ENCODE measurements around the gene RAB34.

Gene RAB34

GRCh38 chr17:28755486-28755885 lies 37.8 kb upstream of the RAB34 start:
- Histone ChIP-seq H3K4me1 (ENCODE audit: control insufficient read depth in 2 of 2, insufficient read depth in 2 of 2, low read length in 2 of 2) (no peaks in the 10 kb centered on the region), H3K9me3 (ENCODE audit: control insufficient read depth in 2 of 2, low read length in 2 of 2) (no peaks in the 10 kb centered on the region), H3K27me3 (ENCODE audit: control insufficient read depth in 2 of 2, insufficient read depth in 2 of 2, low read length in 2 of 2) (no peaks in the 10 kb centered on the region), H3K9ac (ENCODE audit: low read depth in 1 of 2, low read length in 2 of 2) (no peak overlapping the region), H3K4me3 (ENCODE audit: low read length in 2 of 2) (no peak overlapping the region), H3K27ac (ENCODE audit: low read depth in 2 of 2, low read length in 2 of 2) (no peak overlapping the region), H3K36me3 (ENCODE audit: control insufficient read depth in 2 of 2, insufficient read depth in 2 of 2, low read length in 2 of 2) (peaks cover 36 to 42% of the 10 kb centered on the region in 2 donors)

- Histone ChIP-seq H3K9me3 (ENCODE audit: control insufficient read depth in 2 of 2, low read length in 2 of 2) (no peaks in the 10 kb centered on the region), H3K4me1 (ENCODE audit: control insufficient read depth in 2 of 2, insufficient read depth in 2 of 2, low read length in 2 of 2) (peaks cover 21 to 28% of the 10 kb centered on the region in 2 donors), H3K27ac (ENCODE audit: low read depth in 2 of 2, low read length in 2 of 2) (no peak overlapping the region), H3K4me3 (ENCODE audit: low read length in 2 of 2) (no peak overlapping the region), H3K9ac (ENCODE audit: low read depth in 1 of 2, low read length in 2 of 2) (no peak overlapping the region), H3K36me3 (ENCODE audit: control insufficient read depth in 2 of 2, insufficient read depth in 2 of 2, low read length in 2 of 2) (peaks cover 33 to 40% of the 10 kb centered on the region in 2 donors), H3K27me3 (ENCODE audit: control insufficient read depth in 2 of 2, insufficient read depth in 2 of 2, low read length in 2 of 2) (no peaks in the 10 kb centered on the region)
Observed at GRCh38 chr17:28751600-28752366, 34.1 kb upstream of the RAB34 start.

DNA sequence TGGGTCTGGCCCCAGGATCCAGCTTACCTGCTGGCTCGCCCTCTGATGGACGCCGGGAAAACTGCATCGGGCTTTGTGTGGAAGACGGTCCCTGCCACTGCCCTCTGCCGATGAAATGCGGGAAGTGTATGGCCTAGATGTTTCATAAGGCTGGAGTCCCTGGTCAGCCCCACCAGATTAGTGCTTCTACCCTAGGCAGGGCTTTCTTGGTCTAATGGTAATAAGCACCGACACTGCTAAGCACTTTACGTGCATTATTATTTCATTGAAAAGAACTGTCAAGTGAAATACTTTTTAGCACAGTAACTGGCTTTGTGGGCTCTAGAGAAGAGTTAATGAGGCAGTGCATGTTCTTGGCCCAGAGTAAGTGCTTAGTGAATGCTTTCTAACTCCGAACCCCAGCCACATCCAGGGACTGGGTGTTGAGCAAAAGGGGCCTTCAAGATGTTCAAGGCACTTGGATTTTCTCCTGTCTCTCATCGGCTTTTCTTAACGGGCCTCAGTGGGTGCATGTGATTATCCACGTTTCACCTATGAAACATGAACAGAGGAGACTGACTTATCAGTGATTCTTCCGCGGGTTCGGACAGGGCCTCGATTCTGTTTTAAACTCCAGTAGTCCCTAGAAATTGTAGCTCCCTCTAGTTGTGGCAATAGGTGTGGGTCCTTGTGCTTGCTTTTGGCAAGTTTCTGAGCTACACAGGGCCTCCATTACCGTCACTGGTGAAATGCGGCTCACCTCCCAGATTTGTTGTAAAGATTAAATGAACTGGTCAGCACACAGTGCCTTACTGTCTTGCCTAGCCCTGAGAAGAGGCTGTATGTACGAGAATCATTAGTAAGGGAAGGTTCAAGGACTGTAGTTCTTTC lies 32.7 kb upstream of the RAB34 start:
- Histone ChIP-seq H3K27me3 (ENCODE audit: control insufficient read depth in 2 of 2, insufficient read depth in 2 of 2, low read length in 2 of 2) (no peaks in the 10 kb centered on the region), H3K9ac (ENCODE audit: low read depth in 1 of 2, low read length in 2 of 2) (peak overlapping the region; percentile 15 to 52), H3K4me3 (ENCODE audit: low read length in 2 of 2) (no peak overlapping the region), H3K36me3 (ENCODE audit: control insufficient read depth in 2 of 2, insufficient read depth in 2 of 2, low read length in 2 of 2) (peaks cover 27 to 40% of the 10 kb centered on the region in 2 donors), H3K9me3 (ENCODE audit: control insufficient read depth in 2 of 2, low read length in 2 of 2) (no peaks in the 10 kb centered on the region), H3K27ac (ENCODE audit: low read depth in 2 of 2, low read length in 2 of 2) (peak overlapping the region; percentile 54 to 56), H3K4me1 (ENCODE audit: control insufficient read depth in 2 of 2, insufficient read depth in 2 of 2, low read length in 2 of 2) (peaks cover 34 to 41% of the 10 kb centered on the region in 2 donors)

DNA sequence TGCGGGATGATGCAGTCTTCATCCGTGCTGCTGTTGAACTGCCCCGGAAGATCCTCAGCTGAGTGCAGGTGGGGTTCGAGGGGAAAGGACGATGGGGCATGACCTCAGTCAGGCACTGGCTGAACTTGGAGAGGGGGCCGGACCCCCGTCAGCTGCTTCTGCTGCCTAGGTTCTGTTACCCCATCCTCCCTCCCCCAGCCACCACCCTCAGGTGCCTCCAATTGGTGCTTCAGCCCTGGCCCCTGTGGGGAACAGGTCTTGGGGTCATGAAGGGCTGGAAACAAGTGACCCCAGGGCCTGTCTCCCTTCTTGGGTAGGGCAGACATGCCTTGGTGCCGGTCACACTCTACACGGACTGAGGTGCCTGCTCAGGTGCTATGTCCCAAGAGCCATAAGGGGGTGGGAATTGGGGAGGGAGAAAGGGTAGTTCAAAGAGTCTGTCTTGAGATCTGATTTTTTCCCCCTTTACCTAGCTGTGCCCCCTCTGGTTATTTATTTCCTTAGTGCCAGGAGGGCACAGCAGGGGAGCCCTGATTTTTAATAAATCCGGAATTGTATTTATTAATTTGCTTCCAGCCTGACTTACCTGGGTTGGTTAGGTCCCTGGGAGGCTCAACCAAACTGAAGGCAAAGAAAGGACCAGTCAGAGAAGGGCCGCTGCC lies 32.0 kb upstream of the RAB34 start:
- no peaks in the 10 kb centered on the region for H3K27me3 ChIP-seq (ENCODE audit: control insufficient read depth in 2 of 2, insufficient read depth in 2 of 2, low read length in 2 of 2)
- H3K4me1 ChIP-seq (ENCODE audit: control insufficient read depth in 2 of 2, insufficient read depth in 2 of 2, low read length in 2 of 2) = peaks cover 34 to 48% of the 10 kb centered on the region in 2 donors
- no peaks in the 10 kb centered on the region for H3K9me3 ChIP-seq (ENCODE audit: control insufficient read depth in 2 of 2, low read length in 2 of 2)
- H3K27ac ChIP-seq (ENCODE audit: low read depth in 2 of 2, low read length in 2 of 2) = peak overlapping the region; percentile 54 to 56
- H3K9ac ChIP-seq (ENCODE audit: low read depth in 1 of 2, low read length in 2 of 2) = peak overlapping the region; percentile 26 to 52
- no peak overlapping the region for H3K4me3 ChIP-seq (ENCODE audit: low read length in 2 of 2)
- peaks cover 27 to 40% of the 10 kb centered on the region in 2 donors for H3K36me3 ChIP-seq (ENCODE audit: control insufficient read depth in 2 of 2, insufficient read depth in 2 of 2, low read length in 2 of 2)

DNA sequence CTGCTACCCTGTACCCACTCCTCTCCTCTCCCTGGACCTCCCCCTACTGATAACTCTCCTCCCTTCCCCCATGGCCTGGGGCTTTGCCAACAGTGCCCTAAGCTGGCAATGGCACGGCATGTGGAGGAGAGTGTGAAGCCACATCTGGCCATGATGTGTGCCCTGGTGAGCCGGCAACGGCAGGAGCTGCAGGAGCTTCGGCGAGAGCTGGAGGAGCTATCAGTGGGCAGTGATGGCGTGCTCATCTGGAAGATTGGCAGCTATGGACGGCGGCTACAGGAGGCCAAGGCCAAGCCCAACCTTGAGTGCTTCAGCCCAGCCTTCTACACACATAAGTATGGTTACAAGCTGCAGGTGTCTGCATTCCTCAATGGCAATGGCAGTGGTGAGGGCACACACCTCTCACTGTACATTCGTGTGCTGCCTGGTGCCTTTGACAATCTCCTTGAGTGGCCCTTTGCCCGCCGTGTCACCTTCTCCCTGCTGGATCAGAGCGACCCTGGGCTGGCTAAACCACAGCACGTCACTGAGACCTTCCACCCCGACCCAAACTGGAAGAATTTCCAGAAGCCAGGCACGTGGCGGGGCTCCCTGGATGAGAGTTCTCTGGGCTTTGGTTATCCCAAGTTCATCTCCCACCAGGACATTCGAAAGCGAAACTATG lies 31.3 kb upstream of the RAB34 start:
- Histone ChIP-seq H3K9ac (ENCODE audit: low read depth in 1 of 2, low read length in 2 of 2) (peak overlapping the region in 1 of 2 donors; percentile 26), H3K4me1 (ENCODE audit: control insufficient read depth in 2 of 2, insufficient read depth in 2 of 2, low read length in 2 of 2) (peaks cover 34 to 48% of the 10 kb centered on the region in 2 donors)

DNA sequence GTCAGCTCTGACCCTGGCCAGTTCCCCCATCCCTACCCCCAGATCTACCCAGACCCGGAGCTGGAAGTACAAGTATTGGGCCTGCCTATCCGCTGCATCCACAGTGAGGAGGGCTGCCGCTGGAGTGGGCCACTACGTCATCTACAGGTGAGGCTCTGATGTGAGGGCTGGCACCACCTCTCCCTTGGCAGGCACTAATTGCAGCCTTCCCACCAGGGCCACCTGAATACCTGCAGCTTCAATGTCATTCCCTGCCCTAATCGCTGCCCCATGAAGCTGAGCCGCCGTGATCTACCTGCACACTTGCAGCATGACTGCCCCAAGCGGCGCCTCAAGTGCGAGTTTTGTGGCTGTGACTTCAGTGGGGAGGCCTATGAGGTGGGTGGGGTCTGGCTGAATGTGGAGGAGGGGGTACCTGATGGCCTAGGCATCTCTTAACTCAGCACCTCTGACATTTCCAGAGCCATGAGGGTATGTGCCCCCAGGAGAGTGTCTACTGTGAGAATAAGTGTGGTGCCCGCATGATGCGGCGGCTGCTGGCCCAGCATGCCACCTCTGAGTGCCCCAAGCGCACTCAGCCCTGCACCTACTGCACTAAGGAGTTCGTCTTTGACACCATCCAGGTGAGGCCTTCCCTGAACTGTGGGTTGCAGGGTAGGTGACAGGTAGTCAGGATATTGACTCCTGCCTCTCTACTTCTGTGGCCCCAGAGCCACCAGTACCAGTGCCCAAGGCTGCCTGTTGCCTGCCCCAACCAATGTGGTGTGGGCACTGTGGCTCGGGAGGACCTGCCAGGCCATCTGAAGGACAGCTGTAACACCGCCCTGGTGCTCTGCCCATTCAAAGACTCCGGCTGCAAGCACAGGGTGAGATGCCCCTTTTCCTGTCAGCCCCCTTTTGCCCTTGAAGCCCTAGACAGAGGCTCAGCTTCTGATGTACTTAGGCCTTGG lies 30.4 kb upstream of the RAB34 start:
- Histone ChIP-seq H3K27me3 (ENCODE audit: control insufficient read depth in 2 of 2, insufficient read depth in 2 of 2, low read length in 2 of 2) (no peaks in the 10 kb centered on the region), H3K36me3 (ENCODE audit: control insufficient read depth in 2 of 2, insufficient read depth in 2 of 2, low read length in 2 of 2) (peaks cover 27 to 40% of the 10 kb centered on the region in 2 donors), H3K9ac (ENCODE audit: low read depth in 1 of 2, low read length in 2 of 2) (peak overlapping the region; percentile 24 to 83), H3K4me3 (ENCODE audit: low read length in 2 of 2) (peak overlapping the region; percentile 76 to 83), H3K9me3 (ENCODE audit: control insufficient read depth in 2 of 2, low read length in 2 of 2) (no peaks in the 10 kb centered on the region), H3K27ac (ENCODE audit: low read depth in 2 of 2, low read length in 2 of 2) (peak overlapping the region; percentile 97 to 98), H3K4me1 (ENCODE audit: control insufficient read depth in 2 of 2, insufficient read depth in 2 of 2, low read length in 2 of 2) (peaks cover 39 to 52% of the 10 kb centered on the region in 2 donors)

More for the DNA sequence above, 31.3 kb upstream of the RAB34 start:
- Histone ChIP-seq H3K36me3 (ENCODE audit: control insufficient read depth in 2 of 2, insufficient read depth in 2 of 2, low read length in 2 of 2) (peaks cover 27 to 40% of the 10 kb centered on the region in 2 donors), H3K27me3 (ENCODE audit: control insufficient read depth in 2 of 2, insufficient read depth in 2 of 2, low read length in 2 of 2) (no peaks in the 10 kb centered on the region), H3K27ac (ENCODE audit: low read depth in 2 of 2, low read length in 2 of 2) (peak overlapping the region in 1 of 2 donors; percentile 56), H3K9me3 (ENCODE audit: control insufficient read depth in 2 of 2, low read length in 2 of 2) (no peaks in the 10 kb centered on the region), H3K4me3 (ENCODE audit: low read length in 2 of 2) (no peak overlapping the region)

GRCh38 chr17:28747051-28747691 lies 29.5 kb upstream of the RAB34 start:
- peaks cover 47 to 59% of the 10 kb centered on the region in 2 donors for H3K4me1 ChIP-seq (ENCODE audit: control insufficient read depth in 2 of 2, insufficient read depth in 2 of 2, low read length in 2 of 2)
- H3K27ac ChIP-seq (ENCODE audit: low read depth in 2 of 2, low read length in 2 of 2) = peak overlapping the region; percentile 97 to 98
- peaks cover 27 to 35% of the 10 kb centered on the region in 2 donors for H3K36me3 ChIP-seq (ENCODE audit: control insufficient read depth in 2 of 2, insufficient read depth in 2 of 2, low read length in 2 of 2)
- no peaks in the 10 kb centered on the region for H3K27me3 ChIP-seq (ENCODE audit: control insufficient read depth in 2 of 2, insufficient read depth in 2 of 2, low read length in 2 of 2)
- H3K4me3 ChIP-seq (ENCODE audit: low read length in 2 of 2) = peak overlapping the region; percentile 76 to 83
- peak overlapping the region; percentile 34 to 83 for H3K9ac ChIP-seq (ENCODE audit: low read depth in 1 of 2, low read length in 2 of 2)
- H3K9me3 ChIP-seq (ENCODE audit: control insufficient read depth in 2 of 2, low read length in 2 of 2) = no peaks in the 10 kb centered on the region

DNA sequence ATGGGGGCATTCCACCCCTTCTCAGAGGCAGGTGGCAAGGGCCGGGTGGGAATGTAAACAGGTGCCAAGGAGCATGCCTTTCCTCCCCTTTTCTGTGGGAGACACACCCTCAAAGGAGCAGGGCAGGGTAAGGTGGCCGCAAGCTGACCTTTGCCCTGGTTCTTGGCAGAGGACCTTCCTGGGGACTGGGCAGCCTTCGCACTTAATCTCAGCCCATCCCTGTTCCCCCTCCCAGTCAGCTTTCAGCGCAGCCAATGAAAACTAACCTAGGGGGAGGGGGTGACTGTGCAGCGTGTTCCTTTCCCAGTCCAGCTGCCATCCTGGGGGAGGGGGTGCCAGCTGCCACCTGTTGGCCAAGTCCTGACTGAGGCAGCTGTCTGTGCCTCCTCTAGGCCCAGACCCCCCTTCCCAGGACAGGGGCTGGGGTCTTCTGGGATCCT lies 29.0 kb upstream of the RAB34 start:
- Histone ChIP-seq H3K4me1 (ENCODE audit: control insufficient read depth in 2 of 2, insufficient read depth in 2 of 2, low read length in 2 of 2) (peaks cover 51 to 65% of the 10 kb centered on the region in 2 donors), H3K27me3 (ENCODE audit: control insufficient read depth in 2 of 2, insufficient read depth in 2 of 2, low read length in 2 of 2) (no peaks in the 10 kb centered on the region), H3K36me3 (ENCODE audit: control insufficient read depth in 2 of 2, insufficient read depth in 2 of 2, low read length in 2 of 2) (peaks cover 27 to 34% of the 10 kb centered on the region in 2 donors), H3K9ac (ENCODE audit: low read depth in 1 of 2, low read length in 2 of 2) (peak overlapping the region; percentile 70 to 83), H3K4me3 (ENCODE audit: low read length in 2 of 2) (peak overlapping the region; percentile 76 to 83), H3K27ac (ENCODE audit: low read depth in 2 of 2, low read length in 2 of 2) (peak overlapping the region; percentile 97 to 98), H3K9me3 (ENCODE audit: control insufficient read depth in 2 of 2, low read length in 2 of 2) (no peaks in the 10 kb centered on the region)

Data from mucosa of rectum (tissue), 2 donors.